ENCODE measurements around the gene ISG20.

Gene ISG20

GRCh38 chr15:88619796-88620195 lies 19.0 kb upstream of the ISG20 start:
- H2AFZ ChIP-seq (ENCODE audit: low read depth, low read length): peak overlapping the region; percentile 34

DNA sequence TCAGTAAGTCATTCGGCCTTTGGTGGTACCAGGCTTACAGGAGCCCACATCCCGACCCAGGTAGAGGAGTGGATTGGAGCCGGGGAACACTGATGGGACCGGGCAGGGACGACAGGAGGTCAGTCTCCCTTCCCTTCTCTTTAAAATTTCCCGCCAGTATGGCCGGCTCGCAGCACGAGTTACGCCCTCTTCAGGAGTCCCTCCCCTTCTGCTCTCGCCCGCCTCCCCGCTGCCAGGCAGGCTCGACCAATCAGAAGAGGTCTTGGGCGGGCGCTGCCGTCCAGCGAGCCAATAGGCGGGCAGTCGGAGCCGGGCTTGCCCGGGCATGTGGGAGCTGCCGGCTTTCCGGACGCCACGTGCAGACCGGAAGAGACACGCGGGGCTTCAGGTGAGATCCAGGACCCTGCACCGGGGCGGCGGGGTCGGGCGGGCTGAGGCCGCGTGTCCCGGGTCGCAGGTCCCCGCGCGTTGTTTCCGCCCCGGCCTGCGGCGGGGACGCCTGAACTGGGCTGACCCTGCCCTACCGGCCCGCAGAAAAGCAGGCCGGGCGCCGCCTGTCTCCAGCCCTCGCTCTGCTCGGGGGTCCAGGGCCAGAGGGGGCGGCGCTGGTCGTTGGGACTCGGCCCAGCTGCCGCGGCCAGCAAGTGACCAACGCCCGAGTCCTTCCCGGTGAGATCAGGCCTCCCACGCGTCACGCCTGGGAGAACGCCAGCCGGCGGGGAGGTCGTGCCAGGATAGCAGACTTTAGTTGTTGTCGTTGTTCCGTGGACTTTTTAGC lies 17.6 kb upstream of the ISG20 start, which contains the start of gene AEN:
Gene AEN, plus strand, starts transcription at position 346 of the 778 bp plus-strand sequence. CDS start 4,870 bp downstream, outside the sequence.
- Histone ChIP-seq H3K36me3 (replicated peaks; ENCODE audit: low read depth, low read length) (peaks cover 41% of the 10 kb centered on the region), H2AFZ (ENCODE audit: low read depth, low read length) (no peak within 1 kb of the TSS; the same call in 1 of the 2 replicates), H3K27me3 (ENCODE audit: low read depth, low read length) (no peaks in the 10 kb centered on the region), H3K4me1 (ENCODE audit: low read length) (peaks cover 71% of the 10 kb centered on the region), H3K9ac (ENCODE audit: low read length) (peak within 1 kb of the TSS; percentile 99), H3K79me2 (ENCODE audit: low read length) (peaks cover 94% of the 10 kb centered on the region), H4K20me1 (ENCODE audit: insufficient read depth, low read length) (peaks cover 33% of the 10 kb centered on the region), H3K4me3 (ENCODE audit: low read length) (peak within 1 kb of the TSS; percentile 89), H3K27ac (ENCODE audit: low read length) (peak within 1 kb of the TSS; percentile 99), H3K4me2 (ENCODE audit: low read length) (peak within 1 kb of the TSS; percentile 99), H3K9me3 (ENCODE audit: insufficient read depth, low read length) (no peaks in the 10 kb centered on the region)
- TF ChIP-seq CTCF (IDR thresholded peaks at IDR 0.05; ENCODE audit: low read depth, low read length) (no peak), EZH2phosphoT487 (IDR thresholded peaks at IDR 0.05; ENCODE audit: low read depth) (no peak)

More at GRCh38 chr15:88619796-88620195, 19.0 kb upstream of the ISG20 start:
- Histone ChIP-seq H3K79me2 (ENCODE audit: low read length) (peaks cover 82% of the 10 kb centered on the region), H3K4me2 (ENCODE audit: low read length) (peak overlapping the region; percentile 96), H3K4me3 (ENCODE audit: low read length) (peak overlapping the region; percentile 89), H3K4me1 (ENCODE audit: low read length) (peaks cover 68% of the 10 kb centered on the region), H3K27me3 (ENCODE audit: low read depth, low read length) (no peaks in the 10 kb centered on the region), H3K9me3 (ENCODE audit: insufficient read depth, low read length) (no peaks in the 10 kb centered on the region), H3K9ac (ENCODE audit: low read length) (peak overlapping the region; percentile 93), H3K36me3 (replicated peaks; ENCODE audit: low read depth, low read length) (peaks cover 31% of the 10 kb centered on the region), H3K27ac (ENCODE audit: low read length) (peak overlapping the region; percentile 99), H4K20me1 (ENCODE audit: insufficient read depth, low read length) (peaks cover 20% of the 10 kb centered on the region)
- TF ChIP-seq EZH2phosphoT487 (IDR thresholded peaks at IDR 0.05; ENCODE audit: low read depth) (no peak), CTCF (IDR thresholded peaks at IDR 0.05; ENCODE audit: low read depth, low read length) (no peak)

DNA sequence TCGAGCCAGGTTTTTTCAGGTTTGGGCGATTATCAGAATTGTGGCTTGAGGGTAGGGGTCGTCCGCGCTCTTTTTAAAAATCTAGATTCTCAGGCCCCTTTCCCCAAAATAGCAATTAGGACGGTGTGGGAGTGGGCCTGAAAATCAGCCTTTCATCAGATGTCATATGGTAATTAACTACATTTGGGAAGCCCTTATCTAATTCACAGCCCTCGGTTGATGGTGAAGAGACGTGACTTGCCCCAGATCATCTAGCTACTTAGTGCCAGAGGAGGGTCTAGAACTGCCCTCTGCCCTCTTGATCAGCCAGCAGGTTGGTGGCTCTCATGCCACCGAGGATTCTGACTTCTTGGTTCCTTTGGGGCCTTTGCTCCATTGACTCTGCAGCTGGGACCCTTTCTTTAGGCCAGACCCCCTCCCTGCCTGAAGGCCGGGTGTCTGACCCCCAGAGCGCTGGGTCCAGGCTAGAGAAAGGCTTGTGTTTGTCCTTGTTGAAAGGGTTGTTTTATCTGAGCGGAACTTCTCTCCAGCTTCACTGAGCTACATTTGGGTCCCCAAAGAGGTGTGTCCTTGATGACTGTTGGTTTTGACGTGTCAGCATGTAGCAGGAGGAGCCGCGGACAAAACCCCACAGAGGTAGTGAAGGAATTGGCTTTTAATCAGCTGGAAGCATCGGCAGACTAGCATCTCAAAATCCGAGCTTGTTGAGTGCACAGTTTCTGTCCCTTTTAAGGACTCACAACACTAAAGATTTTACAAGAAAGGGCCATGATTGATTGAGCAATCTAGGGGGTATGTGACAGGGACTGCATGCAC lies 16.8 kb upstream of the ISG20 start:
- Histone ChIP-seq H3K9me3 (ENCODE audit: insufficient read depth, low read length) (no peaks in the 10 kb centered on the region), H2AFZ (ENCODE audit: low read depth, low read length) (no peak overlapping the region), H3K27ac (ENCODE audit: low read length) (peak overlapping the region; percentile 99), H4K20me1 (ENCODE audit: insufficient read depth, low read length) (peaks cover 41% of the 10 kb centered on the region), H3K27me3 (ENCODE audit: low read depth, low read length) (no peaks in the 10 kb centered on the region), H3K4me1 (ENCODE audit: low read length) (peaks cover 71% of the 10 kb centered on the region), H3K9ac (ENCODE audit: low read length) (peak overlapping the region; percentile 99), H3K36me3 (replicated peaks; ENCODE audit: low read depth, low read length) (peaks cover 49% of the 10 kb centered on the region), H3K4me2 (ENCODE audit: low read length) (peak overlapping the region; percentile 99), H3K79me2 (ENCODE audit: low read length) (peaks cover 94% of the 10 kb centered on the region), H3K4me3 (ENCODE audit: low read length) (peak overlapping the region; percentile 89)
- no peak for TF ChIP-seq EZH2phosphoT487 (IDR thresholded peaks at IDR 0.05; ENCODE audit: low read depth)
- no peak for TF ChIP-seq CTCF (IDR thresholded peaks at IDR 0.05; ENCODE audit: low read depth, low read length)

GRCh38 chr15:88622605-88622975 lies 16.2 kb upstream of the ISG20 start:
- Histone ChIP-seq H3K9me3 (ENCODE audit: insufficient read depth, low read length) (no peaks in the 10 kb centered on the region), H3K4me3 (ENCODE audit: low read length) (peak overlapping the region; percentile 89), H3K27ac (ENCODE audit: low read length) (peak overlapping the region; percentile 99), H3K79me2 (ENCODE audit: low read length) (peaks cover 97% of the 10 kb centered on the region), H3K9ac (ENCODE audit: low read length) (peak overlapping the region; percentile 99), H3K27me3 (ENCODE audit: low read depth, low read length) (no peaks in the 10 kb centered on the region), H3K4me1 (ENCODE audit: low read length) (peaks cover 71% of the 10 kb centered on the region), H3K4me2 (ENCODE audit: low read length) (peak overlapping the region; percentile 99), H2AFZ (ENCODE audit: low read depth, low read length) (no peak overlapping the region), H4K20me1 (ENCODE audit: insufficient read depth, low read length) (peaks cover 47% of the 10 kb centered on the region), H3K36me3 (replicated peaks; ENCODE audit: low read depth, low read length) (peaks cover 55% of the 10 kb centered on the region)
- TF ChIP-seq CTCF (IDR thresholded peaks at IDR 0.05; ENCODE audit: low read depth, low read length): no peak
- TF ChIP-seq EZH2phosphoT487 (IDR thresholded peaks at IDR 0.05; ENCODE audit: low read depth): no peak
